IMR-90 (cell line): ENCODE data around the gene NR4A1. TPM values are rescaled to one million over a fixed set of nuclear protein-coding genes. Genes with fewer than 3 reads are reported as not detected.

Experiments used
- ATAC-seq: fragments of 200-7000 bp; cut with Tn5 transposase; 2 replicates; pipeline ENCODE4 v1.9.1; 2020; ENCODE audit warnings: low read depth, mild to moderate bottlenecking, moderate library complexity
- BruUV-seq: library from RNA; stranded (reverse); fragments of 400-500 nt; replicated peaks from 2 replicates; lab custom pipeline; 2021; lab: Mats Ljungman, UMichigan
- CTCF ChIA-PET: fragments of 300-600 bp; formaldehyde crosslinking; extraction: SDS; loops from one replicate; lab custom pipeline; 2021; ENCODE audit warnings: antibody characterized with exemption; lab: Yijun Ruan, JAX
- POLR2A ChIA-PET: fragments of 300-600 bp; sonication (Branson Sonifier 250); formaldehyde crosslinking; loops from one replicate; lab custom pipeline; 2022; ENCODE audit warnings: antibody characterized with exemption; ENCODE audit not compliant: unreplicated experiment; lab: Charles Lee
- DNase-seq: peaks from one replicate; pipeline ENCODE4 v3.0.0; 2013
- H2AFZ ChIP-seq: replicated peaks from 2 replicates; pipeline ENCODE3; 2013; ENCODE audit warnings: low read length, mild to moderate bottlenecking; ENCODE audit not compliant: poor library complexity
- H2AK5ac ChIP-seq: 2 replicates; pipeline ENCODE4 v1.6.1; 2013; ENCODE audit warnings: low read depth, low read length, inconsistent platforms
- H2AK9ac ChIP-seq: replicated peaks from 2 replicates; pipeline ENCODE3; 2013; ENCODE audit warnings: mild to moderate bottlenecking, low read depth, low read length, moderate library complexity; ENCODE audit not compliant: poor library complexity
- H2BK120ac ChIP-seq: 2 replicates; pipeline ENCODE4 v1.6.1; 2013; ENCODE audit warnings: low read depth, low read length, inconsistent platforms
- H2BK15ac ChIP-seq: 3 replicates; pipeline ENCODE4 v1.6.1; 2013; ENCODE audit warnings: low read depth, low read length, inconsistent platforms
- H2BK20ac ChIP-seq: 2 replicates; pipeline ENCODE4 v1.6.1; 2013; ENCODE audit warnings: low read depth, mild to moderate bottlenecking, inconsistent platforms, low read length, moderate library complexity
- H2BK5ac ChIP-seq: 2 replicates; pipeline ENCODE4 v1.6.1; 2013; ENCODE audit warnings: mild to moderate bottlenecking, low read depth, low read length, inconsistent platforms; ENCODE audit not compliant: poor library complexity, severe bottlenecking
- H3K14ac ChIP-seq: replicated peaks from 2 replicates; pipeline ENCODE4 v1.6.1; 2013; ENCODE audit warnings: low read depth, low read length, inconsistent platforms
- H3K18ac ChIP-seq: 2 replicates; pipeline ENCODE4 v1.6.1; 2013; ENCODE audit warnings: low read depth, low read length, control low read depth
- H3K23ac ChIP-seq: 2 replicates; pipeline ENCODE4 v1.6.1; 2013; ENCODE audit warnings: low read depth, low read length, inconsistent platforms
- H3K27ac ChIP-seq: 2 replicates; pipeline ENCODE4 v1.5.1; 2013; ENCODE audit warnings: mild to moderate bottlenecking, control low read depth, low read length; ENCODE audit not compliant: insufficient read depth
- H3K27me3 ChIP-seq: 2 replicates; pipeline ENCODE4 v1.6.1; 2013; ENCODE audit warnings: low read length; ENCODE audit not compliant: control insufficient read depth, insufficient read depth
- H3K36me3 ChIP-seq: 2 replicates; pipeline ENCODE4 v1.6.1; 2013; ENCODE audit warnings: low read length, mixed read lengths; ENCODE audit not compliant: control insufficient read depth, insufficient read depth
- H3K4ac ChIP-seq: 2 replicates; pipeline ENCODE4 v1.6.1; 2013; ENCODE audit warnings: low read depth, low read length, inconsistent platforms
- H3K4me1 ChIP-seq: 2 replicates; pipeline ENCODE4 v1.6.1; 2013; ENCODE audit warnings: low read length, mixed read lengths; ENCODE audit not compliant: control insufficient read depth, insufficient read depth
- H3K4me2 ChIP-seq: 2 replicates; pipeline ENCODE4 v1.6.1; 2013; ENCODE audit warnings: low read depth, mild to moderate bottlenecking, control low read depth, low read length, moderate library complexity
- H3K4me3 ChIP-seq: 2 replicates; pipeline ENCODE4 v1.5.1; 2013; ENCODE audit warnings: low read depth, mild to moderate bottlenecking, control low read depth, low read length, moderate library complexity; ENCODE audit not compliant: insufficient read depth
- H3K56ac ChIP-seq: 2 replicates; pipeline ENCODE4 v1.6.1; 2013; ENCODE audit warnings: low read length, inconsistent platforms; ENCODE audit not compliant: insufficient read depth; ENCODE audit errors: extremely low read depth
- H3K79me1 ChIP-seq, 2 experiments: 2 replicates each; pipeline ENCODE4 v1.6.1; 2013; ENCODE audit warnings: low read length in 2 of 2, inconsistent platforms in 1 of 2, low read depth in 1 of 2
- H3K9ac ChIP-seq: 2 replicates; pipeline ENCODE4 v1.6.1; 2013; ENCODE audit warnings: low read depth, low read length, control low read depth
- H3K9me1 ChIP-seq: 2 replicates; pipeline ENCODE4 v1.6.1; 2013; ENCODE audit warnings: low read length, inconsistent platforms; ENCODE audit not compliant: insufficient read depth
- H3K9me3 ChIP-seq: 2 replicates; pipeline ENCODE4 v1.6.1; 2013; ENCODE audit warnings: low read length; ENCODE audit not compliant: control insufficient read depth, insufficient read depth
- H4K20me1 ChIP-seq: 2 replicates; pipeline ENCODE4 v1.6.1; 2013; ENCODE audit warnings: low read length, inconsistent platforms; ENCODE audit not compliant: insufficient read depth
- H4K5ac ChIP-seq: 2 replicates; pipeline ENCODE4 v1.6.1; 2013; ENCODE audit warnings: mild to moderate bottlenecking, low read depth, low read length, control low read depth
- H4K8ac ChIP-seq, 2 experiments: 2 replicates each; pipeline ENCODE4 v1.6.1; 2013; ENCODE audit warnings: low read depth in 2 of 2, low read length in 2 of 2, control low read depth in 1 of 2, inconsistent platforms in 1 of 2
- H4K91ac ChIP-seq: 2 replicates; pipeline ENCODE4 v1.6.1; 2013; ENCODE audit warnings: low read depth, low read length, inconsistent platforms; ENCODE audit not compliant: insufficient read depth
- MAFK ChIP-seq: IDR thresholded peaks from 2 replicates; pipeline ENCODE4 v1.6.1; 2012; ENCODE audit warnings: low read depth, low read length, improper control_type of control experiment
- RFX5 ChIP-seq: IDR thresholded peaks from 2 replicates; pipeline ENCODE4 v1.8.0; 2012; ENCODE audit warnings: low read depth, mild to moderate bottlenecking, low read length, moderate library complexity
- WGBS, 2 experiments: methylation state at CpG; one replicate each; pipeline versions ENCODE4 v1.1.5 to v1.1.7; 2013; ENCODE audit warnings: missing lambda C conversion rate in 2 of 2; ENCODE audit not compliant: insufficient read length in 1 of 2; ENCODE audit errors: extremely low coverage in 2 of 2; 5-methylcytosine and 5-hydroxymethylcytosine counted together
- dilution Hi-C: fragments of 300-500 bp; cut with HindIII; formaldehyde crosslinking; loops from one replicate; pipeline ENCODE4 v1.14.3; 2018; ENCODE audit warnings: low sequenced_read_pairs; ENCODE audit not compliant: unreplicated experiment
- in situ Hi-C: fragments of 300-500 bp; cut with MboI; formaldehyde crosslinking; loops from 3 replicates; pipeline ENCODE4 v1.14.3; 2019; ENCODE audit warnings: low sequenced_read_pairs, inconsistent platforms, mixed read lengths
- intact Hi-C: fragments of 100-400 bp; cut with micrococcal nuclease; formaldehyde crosslinking; loops from 2 replicates; pipeline ENCODE4 v1.10.0; 2022
- polyA plus RNA-seq, 3 experiments: library from polyadenylated mRNA; depleted of rRNA; stranded (reverse); fragments of >200 nt; gene quantifications; 2 replicates each; pipeline ENCODE4 v1.2.3, GENCODE V29; 2012; ENCODE audit warnings: low replicate concordance in 1 of 3
- total RNA-seq: library from RNA; depleted of rRNA; stranded (reverse); fragments of >200 nt; gene quantifications from 2 replicates; pipeline ENCODE4 v1.2.3, GENCODE V29; 2012
- TF ChIP-seq, protein P1 (sequence below): fragments of 150-350 bp; IDR thresholded peaks from 2 replicates; pipeline ENCODE4 v1.6.1; 2017; ENCODE audit warnings: mild to moderate bottlenecking, antibody characterized with exemption, low read length, low read depth

NR4A1 gene
- total and polyA plus RNA-seq, 2 of the 4 experiments (the other 2 are of a cell fraction): 6.6 to 34.1 TPM

DNA sequence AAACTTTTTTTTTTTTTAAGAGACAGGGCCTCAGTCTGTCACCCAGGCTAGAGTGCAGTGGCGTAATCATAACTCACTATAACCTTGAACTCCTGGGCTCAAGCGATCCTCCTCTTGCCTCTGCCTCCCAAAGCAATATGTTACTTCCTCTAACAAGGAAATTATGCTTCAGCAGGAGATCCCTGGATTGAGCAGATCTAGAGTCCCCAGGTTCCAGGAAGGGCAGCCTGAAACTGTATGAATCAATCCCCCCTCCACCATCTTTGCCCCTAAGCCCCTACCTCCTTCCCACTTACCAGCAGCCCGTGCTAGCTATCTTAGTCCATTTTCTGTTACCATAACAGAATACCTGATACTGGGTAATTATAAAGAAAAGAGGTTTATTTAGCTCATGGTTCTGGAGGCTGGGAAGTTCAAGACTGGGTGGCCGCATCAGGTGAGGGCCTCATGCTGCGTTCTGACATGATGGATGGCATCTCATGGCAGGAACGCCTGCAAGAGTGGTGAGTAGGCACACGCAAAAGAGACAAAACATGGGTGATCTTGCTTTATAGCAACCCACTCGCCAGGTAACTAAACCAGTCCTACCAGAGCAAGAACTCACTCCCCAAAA lies 39.5 kb upstream of the NR4A1 start:
- H3K4me1 ChIP-seq: peaks cover 18% of the 10 kb centered on the region
- ATAC-seq (no peak), DNase-seq (no peak)
- H2AFZ ChIP-seq: no peak overlapping the region
- H3K27me3 ChIP-seq: no peaks in the 10 kb centered on the region
- TF ChIP-seq MAFK (no peak), RFX5 (no peak)
- TF ChIP-seq, protein P1, sequence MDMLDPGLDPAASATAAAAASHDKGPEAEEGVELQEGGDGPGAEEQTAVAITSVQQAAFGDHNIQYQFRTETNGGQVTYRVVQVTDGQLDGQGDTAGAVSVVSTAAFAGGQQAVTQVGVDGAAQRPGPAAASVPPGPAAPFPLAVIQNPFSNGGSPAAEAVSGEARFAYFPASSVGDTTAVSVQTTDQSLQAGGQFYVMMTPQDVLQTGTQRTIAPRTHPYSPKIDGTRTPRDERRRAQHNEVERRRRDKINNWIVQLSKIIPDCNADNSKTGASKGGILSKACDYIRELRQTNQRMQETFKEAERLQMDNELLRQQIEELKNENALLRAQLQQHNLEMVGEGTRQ: no peak
- no peaks in the 10 kb centered on the region; the same call in 1 of the 2 replicates for H4K20me1 ChIP-seq
- H3K18ac ChIP-seq: no peak overlapping the region
- no peak overlapping the region for H3K14ac ChIP-seq
- no peak overlapping the region for H3K4me2 ChIP-seq
- H3K27ac ChIP-seq: no peak overlapping the region
- no peak overlapping the region for H4K8ac ChIP-seq
- peaks cover 37% of the 10 kb centered on the region; the same call in 1 of the 2 replicates for H3K36me3 ChIP-seq
- H2AK9ac ChIP-seq: no peak overlapping the region
- H3K4ac ChIP-seq: no peak overlapping the region
- no peak overlapping the region for H2AK5ac ChIP-seq
- ChIA-PET POLR2A (no interaction called here), CTCF (interaction anchor here (1.9 kb wide), 1 partner anchor 10 kb away, joined by 17 read pairs; no protein-coding TSS in a partner anchor)
- H2BK120ac ChIP-seq: no peak overlapping the region
- H3K23ac ChIP-seq: no peak overlapping the region
- WGBS, 2 experiments: no CpG with 5 or more reads among the region's 8 CpGs
- peaks cover 21% of the 10 kb centered on the region for H3K9me1 ChIP-seq
- no peak overlapping the region for H2BK20ac ChIP-seq
- in situ Hi-C loops: no loop called here
- no peak overlapping the region for H2BK5ac ChIP-seq
- H3K9ac ChIP-seq: no peak overlapping the region
- no peak overlapping the region for H4K91ac ChIP-seq
- no peak overlapping the region for H2BK15ac ChIP-seq
- no TSS peak for BruUV-seq
- peaks cover 3 to 36% of the 10 kb centered on the region in 2 experiments; a peak in 3 of 4 replicates for H3K79me1 ChIP-seq
- H3K56ac ChIP-seq: no peak overlapping the region
- H3K4me3 ChIP-seq: no peak overlapping the region
- no peak overlapping the region for H4K5ac ChIP-seq
- no peaks in the 10 kb centered on the region for H3K9me3 ChIP-seq
- dilution Hi-C loops: no loop called here
- intact Hi-C loops: no loop called here
